GM18870 (cell line): ENCODE data around the gene MGAT4A.
"Not testable (repeated sequence)": the region's sequence is repeated elsewhere in the genome, so short reads cannot be mapped to it uniquely, and the experiment has no call there.

ENCODE experiments used
- ATAC-seq: cut with Tn5 transposase; IDR thresholded peaks from one replicate; pipeline ENCODE4 v1.9.1; 2021; ENCODE audit warnings: moderate library complexity; ENCODE audit not compliant: unreplicated experiment

Gene MGAT4A

DNA sequence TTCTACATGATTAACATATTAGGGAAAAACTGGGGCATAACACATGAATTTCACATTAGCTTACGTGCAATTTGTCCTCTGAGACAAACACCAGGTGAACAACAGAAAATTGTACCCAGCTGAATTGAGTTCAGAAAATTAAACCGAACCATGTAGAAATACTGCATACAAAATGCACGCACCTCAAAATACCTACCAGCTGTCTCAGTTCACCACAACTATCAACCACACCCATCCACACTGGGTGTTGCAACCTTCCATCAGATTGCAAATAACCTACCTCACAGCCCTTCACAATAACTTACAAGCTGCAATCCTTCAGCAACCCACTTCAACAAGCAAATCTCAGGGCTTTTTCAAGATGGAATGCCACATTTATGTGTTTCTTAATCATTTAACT lies 66.6 kb downstream of the MGAT4A start:
- ATAC-seq: no peak

DNA sequence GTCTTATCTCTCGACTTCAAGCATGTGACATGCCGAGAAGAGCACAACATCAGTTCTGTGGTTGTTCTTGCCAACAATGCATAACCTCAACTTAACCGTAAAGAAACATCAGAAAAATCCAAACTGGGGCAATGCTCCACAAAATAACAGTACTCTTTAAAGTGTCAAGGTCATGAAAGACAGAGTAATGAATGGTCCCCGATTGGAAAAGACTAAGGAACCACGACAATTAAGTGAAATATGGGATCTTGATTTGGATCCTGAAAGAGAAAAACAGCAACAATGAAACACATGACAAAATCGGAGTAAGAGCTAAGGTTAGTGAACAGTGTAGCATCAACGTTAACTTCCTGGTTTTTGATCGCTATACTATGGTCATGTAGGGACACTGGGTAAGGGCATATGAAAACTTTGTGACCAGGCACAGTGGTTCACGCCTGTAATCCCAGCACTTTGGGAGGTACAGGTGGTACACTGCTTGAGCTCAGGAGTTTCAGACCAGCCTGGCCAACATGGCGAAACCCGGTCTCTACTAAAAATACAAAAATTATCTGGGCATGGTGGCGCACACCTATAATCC lies 67.3 kb downstream of the MGAT4A start:
- ATAC-seq: no peak

DNA sequence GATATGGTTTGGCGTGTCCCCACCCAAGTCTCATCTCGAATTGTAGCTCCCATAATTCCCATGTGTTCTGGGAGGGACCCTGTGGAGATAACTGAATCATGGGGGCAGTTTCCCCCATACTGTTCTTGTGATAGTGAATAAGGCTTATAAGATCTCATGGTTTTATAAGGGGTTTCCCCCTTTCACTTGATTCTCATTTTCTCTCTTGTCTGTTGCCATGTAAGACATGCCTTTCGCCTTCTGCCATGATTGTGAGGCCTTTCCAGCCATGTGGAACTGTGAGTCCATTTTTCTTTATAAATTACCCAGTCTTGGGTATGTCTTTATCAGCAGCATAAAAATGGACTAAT lies 71.5 kb downstream of the MGAT4A start:
- not testable (repeated sequence) for ATAC-seq

DNA sequence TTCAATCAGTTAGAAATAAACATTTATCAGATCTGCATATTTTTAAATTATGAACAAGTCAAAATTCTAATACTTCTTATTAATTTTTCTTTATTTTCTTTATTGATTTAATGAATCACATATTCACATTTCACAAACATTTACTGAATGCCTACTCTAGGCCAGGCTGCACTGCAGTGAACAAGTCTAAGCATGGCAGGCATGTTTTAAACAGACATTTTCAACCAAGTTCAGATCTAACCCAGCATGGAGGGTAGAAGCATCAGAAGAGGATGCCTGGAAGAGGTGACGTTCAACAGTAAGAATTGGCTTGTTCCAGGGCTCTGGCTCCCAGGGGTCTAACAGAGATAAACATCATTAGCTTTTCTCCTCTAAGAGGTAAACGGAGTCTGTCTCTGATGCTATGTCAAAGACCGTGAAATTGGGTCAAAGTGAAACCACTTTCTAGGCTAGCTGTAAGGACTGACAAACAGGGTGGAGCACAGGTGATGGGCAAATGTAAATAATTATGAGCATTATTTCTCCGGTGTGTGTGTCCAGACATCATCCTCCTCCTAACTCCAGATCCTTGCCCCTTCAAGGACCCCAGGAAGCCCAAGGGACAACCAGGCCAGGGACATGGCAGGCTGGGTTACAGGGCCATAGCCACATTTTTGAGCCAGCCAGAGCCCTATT lies 72.0 kb downstream of the MGAT4A start:
- no peak for ATAC-seq

DNA sequence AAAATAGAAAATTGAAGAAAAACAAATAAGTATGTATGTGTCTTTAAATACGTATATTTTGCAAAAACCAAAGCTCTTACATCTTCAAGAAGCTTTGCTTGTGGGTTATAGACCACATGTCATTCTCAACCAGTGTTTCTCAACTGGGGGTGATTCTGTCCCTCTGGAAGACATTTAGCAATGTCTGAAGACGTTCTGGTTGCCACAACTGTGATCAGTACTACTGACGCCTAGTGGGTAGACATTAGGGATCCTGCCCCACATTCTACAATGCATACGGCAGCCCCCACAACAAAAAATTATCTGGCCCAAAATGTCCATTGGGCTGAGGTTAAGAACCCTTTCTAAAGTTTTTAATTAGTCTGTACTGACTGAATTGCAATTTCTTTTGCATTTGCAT lies 74.1 kb downstream of the MGAT4A start:
- ATAC-seq: no peak

DNA sequence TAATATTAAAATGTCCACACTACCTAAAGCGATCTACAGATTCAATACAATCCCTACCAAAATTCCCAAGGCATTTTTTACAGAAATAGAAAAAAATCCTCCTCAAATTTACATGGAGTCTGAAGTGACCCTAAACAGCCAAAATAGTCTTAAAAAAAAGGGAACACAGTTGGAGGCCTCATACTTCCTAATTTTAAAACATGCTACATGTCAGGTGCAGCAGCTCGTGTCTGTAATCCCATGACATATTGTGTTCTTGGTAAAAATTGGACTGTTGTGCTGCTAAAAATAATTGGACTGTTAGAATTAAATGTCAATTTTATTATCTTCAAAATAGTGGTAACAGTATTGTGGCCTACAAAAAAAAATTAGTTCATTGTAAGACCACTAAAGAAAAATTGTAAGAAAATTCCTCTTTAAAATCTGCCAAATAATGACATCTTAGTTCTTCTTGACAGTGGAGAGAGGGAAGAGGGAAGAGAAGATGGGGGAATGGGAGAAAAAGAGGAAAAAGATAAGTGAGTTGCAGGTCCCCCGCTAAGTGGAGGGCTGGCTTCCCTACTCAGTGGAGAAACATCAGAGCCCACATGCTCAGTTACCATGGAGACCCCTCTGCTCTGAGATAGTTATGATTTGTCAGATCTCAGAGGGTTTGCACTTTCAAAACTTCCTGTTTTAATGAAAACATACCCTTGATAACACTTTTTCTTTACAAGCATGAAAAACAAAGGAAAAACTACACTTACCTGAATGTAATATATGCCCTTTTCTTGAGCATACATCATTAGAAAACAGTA lies 76.0 kb downstream of the MGAT4A start:
- ATAC-seq: no peak

DNA sequence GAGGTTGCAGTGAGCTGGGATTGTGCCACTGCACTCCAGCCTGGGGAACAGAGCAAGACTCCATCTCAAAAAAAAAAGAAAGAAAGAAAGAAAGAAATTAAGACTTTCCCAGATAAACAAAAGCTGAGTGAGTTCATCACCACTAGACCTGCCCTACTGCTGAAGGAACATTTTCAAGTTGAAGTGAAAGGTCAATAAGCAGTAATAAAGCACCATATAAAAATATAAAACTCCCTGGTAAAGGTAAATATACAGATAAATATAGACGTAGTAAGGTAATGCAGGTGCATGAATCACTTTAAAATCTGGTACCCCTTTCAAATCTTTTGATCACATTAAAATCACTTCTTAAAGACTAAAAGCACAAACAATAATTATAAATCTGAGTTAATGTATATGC lies 79.9 kb downstream of the MGAT4A start:
- ATAC-seq: no peak

DNA sequence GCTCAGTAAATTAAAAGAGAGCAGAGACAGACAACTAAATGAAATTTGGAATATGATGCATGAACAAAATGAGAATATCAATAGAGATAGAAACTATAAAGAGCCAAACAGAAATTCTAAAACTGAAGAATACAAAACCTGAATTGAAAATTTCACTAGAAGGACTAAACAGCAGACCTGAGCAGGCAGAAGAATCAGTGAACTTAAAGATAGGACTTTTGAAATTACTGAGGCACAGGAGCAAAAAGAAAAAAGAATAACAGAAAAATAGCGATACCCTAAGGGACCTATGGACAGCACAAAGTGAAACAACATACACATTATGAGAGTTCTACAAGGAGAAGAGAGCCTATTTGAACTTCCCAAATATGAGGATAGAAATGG lies 80.9 kb downstream of the MGAT4A start:
- no peak for ATAC-seq

DNA sequence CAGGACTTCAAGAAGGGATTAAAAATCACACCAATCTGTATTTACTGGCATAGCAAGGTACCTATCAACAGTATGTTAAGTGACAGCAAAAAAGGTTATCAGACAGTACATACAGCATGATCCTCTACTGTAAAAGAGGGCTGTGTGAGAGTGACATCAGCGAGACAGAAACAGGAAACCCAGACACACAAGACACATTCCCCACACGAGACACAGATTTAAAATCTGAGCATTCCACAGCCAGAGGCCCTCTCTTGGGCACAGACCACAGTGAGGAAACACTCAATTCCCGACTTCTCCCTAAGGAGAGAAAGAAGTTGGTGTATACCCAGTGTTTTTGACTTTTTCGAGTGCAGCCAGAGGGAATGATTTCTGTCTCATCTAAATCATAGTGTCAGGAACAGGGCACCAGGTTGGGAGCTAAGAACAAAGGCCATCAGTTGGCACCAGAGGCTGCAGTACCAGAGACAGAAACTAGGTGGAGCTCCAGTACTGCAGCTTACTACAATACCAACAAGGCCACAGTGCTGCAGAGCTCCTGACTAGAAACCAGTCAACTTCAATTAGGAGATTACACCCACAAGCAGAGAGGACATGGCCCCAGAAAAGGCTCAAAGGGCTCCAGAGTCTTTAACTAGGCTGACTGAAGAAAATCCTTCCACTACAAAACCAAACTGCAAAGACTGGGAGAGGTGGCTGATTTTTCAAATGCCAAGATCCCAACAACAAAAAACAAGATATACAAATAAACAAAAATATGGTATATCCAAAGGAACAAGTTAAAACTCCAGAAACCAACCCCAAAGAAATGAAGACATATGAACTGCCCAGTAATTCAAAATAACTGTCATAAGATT lies 81.6 kb downstream of the MGAT4A start:
- ATAC-seq: peak; percentile 72

DNA sequence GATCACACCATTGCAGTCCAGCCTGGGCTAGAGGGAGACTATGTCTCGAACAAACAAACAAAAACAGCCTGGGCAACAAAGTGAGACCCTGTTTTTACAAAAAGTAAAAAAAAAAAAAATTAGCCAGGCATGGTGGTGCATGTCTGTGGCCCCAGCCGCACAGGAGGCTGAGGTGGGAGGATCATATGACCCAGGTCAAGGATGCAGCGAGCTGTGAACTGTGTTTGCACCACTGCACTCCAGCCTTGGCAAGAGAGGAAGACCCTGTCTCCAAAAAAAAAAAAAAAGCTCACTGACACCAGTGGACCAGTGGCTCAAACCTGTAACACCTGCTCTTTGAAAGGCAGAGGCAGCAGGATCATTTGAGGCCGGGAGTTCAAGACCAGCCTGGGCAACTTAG lies 82.5 kb downstream of the MGAT4A start:
- ATAC-seq: no peak

DNA sequence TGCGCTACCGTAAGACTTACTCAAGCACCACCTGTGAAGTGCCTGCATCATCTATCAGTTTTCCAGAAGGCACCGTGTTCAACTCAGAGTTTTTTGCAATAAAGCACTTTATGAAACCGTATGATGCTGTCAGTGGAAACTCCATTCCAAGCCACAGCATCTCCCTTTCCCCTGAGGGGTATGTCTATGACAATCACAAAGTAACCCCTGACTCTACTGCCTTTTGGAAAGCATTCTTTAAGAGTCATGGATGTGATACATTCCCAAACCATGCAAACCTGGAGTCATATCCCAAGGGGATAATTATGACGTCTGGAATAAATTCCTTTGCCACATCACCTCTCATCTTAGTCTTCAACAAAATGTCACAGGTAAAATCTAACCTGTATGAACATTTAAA lies 83.3 kb downstream of the MGAT4A start:
- ATAC-seq: no peak

DNA sequence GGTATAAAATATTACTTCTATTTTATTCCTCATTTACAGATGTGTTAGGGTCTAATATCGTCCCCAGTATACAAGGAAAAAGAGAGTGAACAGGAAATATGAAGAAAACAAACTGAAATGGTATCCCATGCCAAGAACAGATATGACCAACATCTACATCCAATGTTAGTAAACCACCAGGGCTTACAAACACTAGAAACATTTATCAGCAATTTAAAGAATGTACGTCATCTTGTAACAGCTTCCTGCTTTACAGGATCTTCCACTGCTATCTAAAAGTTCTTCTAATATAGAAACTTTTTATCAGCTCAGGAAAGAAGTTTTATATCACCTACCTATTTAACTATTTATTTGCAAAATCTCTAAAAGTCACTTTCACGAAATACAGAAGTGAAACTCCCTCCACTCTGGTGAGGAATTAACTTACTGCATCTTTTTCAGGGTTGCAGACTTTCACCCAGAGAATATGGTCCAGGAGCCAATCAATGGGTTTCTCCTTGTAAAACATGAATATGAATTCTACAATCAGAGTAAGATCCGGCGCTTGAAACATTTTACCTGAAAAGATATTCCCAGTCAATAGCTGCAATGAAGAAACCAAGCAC lies 87.3 kb downstream of the MGAT4A start:
- no peak for ATAC-seq

DNA sequence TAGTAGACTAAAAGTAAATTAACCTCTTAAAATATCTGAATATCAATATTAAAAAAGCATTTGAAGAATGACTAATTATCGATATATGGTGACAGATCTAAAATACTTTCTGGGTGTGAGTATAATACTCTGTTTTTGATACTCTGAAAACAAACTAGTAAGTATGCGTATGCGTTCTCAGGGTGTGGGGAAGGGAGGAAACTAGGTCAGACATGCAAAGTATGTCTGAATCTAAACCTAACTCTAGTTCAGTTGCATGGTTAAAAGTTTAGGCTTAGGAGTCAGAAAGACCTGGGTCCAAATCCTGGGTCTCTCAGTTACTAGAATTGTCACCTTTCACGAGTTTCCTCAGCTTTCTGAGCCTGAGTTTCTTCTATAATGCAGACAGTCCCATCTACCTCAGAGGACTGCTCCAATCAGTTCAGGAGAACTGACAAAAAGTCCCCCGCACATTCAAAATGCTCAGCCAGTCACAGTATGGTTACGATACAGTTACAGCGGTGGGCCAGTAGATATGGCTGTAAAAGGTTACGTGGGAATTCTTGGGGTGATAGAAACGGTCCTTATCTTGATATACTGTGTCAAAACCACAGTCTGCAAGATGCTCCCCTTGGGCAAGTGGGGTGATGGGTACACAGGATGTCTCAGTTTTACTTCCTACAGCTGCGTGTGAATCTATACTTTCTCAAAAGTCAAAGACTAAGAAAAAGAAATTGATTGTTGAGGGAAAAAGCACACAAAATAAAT lies 93.4 kb downstream of the MGAT4A start:
- ATAC-seq: no peak

DNA sequence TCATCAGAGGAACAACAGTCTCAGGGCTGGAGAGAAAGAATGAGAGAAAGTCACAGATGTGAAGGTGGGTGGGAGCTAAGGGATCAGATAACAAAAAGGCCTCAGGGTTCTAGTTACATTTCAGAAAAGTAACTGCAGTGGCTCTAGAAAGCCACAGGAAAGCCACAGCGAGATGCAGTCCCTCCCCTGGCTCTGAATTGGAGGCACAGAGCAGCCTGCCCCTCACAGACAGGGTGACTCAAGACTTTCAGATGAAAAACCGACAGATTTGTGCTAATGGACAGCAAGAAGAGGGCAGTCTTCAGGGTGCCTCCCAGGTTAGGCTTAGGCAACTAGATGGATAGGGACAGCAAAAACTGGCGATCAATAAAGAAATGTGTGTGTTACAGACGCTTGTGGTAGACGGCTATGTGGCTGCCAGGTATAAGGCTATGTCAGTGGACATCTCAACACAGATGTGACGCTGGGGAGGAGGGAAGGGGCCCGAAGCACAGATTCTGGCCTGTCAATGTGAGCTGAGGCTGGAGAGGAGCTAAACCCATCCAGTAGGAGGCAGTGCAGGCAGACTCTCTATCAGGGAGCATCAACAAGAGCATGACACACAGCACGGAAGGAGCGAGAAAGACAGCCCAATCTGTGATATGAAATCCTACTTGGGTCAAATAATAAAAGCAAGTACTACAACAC lies 96.4 kb downstream of the MGAT4A start:
- no peak for ATAC-seq

DNA sequence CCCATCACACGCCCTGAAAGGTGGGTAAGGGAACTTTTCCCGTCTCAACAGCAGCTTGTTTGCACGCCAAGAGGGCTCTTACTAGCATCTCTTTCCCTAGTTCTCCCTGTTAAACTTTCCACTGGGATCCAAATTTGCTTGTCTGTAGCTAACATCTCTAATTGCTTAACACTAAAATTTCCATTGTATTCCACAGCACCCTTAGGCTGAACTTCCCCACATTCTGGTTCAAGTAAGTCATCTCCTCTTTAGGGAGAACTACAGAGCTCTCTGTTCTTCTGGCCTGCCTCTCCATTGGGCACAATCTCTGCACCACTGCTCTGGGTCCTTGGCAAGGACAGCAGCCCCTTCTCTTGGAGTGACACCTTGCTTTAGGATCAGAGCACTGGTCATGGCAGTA lies 98.6 kb downstream of the MGAT4A start:
- no peak for ATAC-seq

DNA sequence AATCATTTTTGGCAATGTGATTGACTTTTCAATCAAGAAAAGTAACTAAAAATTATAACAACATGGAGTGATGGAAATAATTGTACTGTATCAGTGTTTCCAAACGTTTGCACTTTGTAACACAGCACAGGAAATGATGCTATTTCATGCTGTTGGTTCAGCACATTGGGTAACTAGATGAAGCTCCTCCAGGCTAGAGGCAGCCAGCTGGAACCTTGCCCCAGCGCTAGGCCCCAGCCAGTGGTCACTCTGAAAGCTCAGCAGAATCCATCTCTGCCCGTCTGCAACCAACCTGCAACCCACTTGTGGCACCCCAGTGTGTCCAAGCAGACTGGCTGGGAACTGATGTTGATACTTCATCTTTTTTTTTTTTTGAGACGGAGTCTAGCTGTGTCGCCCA lies 107.3 kb downstream of the MGAT4A start:
- ATAC-seq: no peak

DNA sequence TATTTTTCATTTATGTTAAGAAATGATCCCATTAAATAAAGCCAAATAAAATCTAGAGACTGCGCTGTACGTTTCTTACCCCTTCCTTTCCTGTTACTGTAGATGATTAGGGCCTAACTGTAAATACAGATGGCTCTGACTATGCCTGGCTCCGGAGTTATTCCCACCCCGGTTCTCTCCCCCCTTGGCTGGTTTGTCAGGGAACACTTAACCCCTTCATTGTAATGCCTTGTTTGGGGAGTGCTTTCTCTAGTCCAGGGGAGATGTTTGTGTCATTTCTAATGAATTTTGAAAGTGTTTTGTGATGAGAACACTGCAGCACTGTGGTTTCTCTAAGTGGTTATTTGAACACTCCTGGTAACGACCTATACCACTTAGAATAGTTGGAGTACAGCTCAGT lies 113.8 kb downstream of the MGAT4A start:
- ATAC-seq: no peak

DNA sequence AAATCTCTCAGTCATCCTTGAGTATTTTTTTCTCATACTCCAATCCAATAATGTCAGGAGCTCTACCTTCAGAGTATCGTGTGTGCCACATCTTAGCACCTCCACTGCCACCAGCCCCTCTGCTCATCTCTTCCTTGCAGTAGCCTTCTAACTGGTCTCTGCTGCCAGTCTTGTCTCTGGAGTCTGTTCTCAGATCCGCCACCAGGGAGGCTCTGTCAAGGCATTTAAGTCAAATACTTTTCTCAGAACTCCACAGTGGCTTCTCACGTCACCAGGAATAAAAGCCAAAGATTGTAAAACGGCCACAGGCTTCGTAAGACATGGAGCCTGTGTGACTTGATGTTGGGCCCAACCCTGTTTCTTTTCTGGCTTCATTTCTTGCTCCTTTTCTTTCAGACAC lies 115.5 kb downstream of the MGAT4A start:
- ATAC-seq: no peak

DNA sequence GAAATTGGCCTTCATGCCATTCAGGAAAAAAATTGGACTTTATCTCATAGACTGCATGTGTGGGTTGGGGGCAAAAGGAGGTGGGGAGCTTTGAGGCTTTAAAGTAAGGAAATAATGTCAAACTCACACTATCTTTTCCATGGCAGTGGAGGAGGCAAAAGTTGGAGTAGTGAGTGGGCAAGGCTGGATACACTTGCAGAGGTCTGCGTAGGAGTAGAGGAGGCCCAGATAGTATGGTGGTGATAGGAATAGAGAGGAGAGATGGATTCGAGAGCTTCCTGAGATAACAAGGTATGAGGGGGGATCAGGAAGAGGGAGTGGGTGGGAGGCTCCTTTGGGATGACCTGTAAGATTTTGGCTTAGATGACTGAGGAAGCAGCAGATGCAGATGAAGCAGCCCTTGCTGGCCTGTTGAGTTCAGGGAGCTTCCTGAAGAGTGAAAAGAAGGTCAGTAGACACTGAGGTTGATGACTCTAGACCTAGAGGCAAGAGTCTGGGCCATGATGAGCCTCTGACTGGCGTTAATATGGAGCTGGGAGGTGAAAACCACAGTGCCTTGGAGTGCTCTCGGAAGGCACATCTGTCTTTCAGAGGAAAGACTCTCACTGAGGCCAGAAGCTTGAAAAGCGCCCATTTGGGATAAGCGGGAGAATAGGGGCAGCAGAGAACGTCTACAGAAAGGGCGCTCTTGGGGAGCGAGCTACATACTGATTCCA lies 116.8 kb downstream of the MGAT4A start:
- ATAC-seq: no peak
